H9 (cell line): ENCODE data around the gene ATP2C1. TPM values are rescaled to one million over a fixed set of nuclear protein-coding genes. Genes with fewer than 3 reads are reported as not detected.

ENCODE experiments used
- DNase-seq: peaks from one replicate; pipeline ENCODE4 v3.0.0-alpha.2; 2017
- H2AFZ ChIP-seq: one replicate; pipeline ENCODE4 v1.6.1; 2013; ENCODE audit warnings: mild to moderate bottlenecking, low read length, control low read depth, moderate library complexity
- H2AK5ac ChIP-seq: 2 replicates; pipeline ENCODE4 v1.6.1; 2013; ENCODE audit warnings: low read length, control low read depth, mixed read lengths; ENCODE audit not compliant: insufficient read length
- H2BK120ac ChIP-seq: one replicate; pipeline ENCODE4 v1.6.1; 2013; ENCODE audit warnings: low read depth, mild to moderate bottlenecking, low read length, control low read depth, inconsistent platforms; ENCODE audit not compliant: poor library complexity, severe bottlenecking
- H2BK12ac ChIP-seq: 2 replicates; pipeline ENCODE4 v1.6.1; 2013; ENCODE audit warnings: low read length, control low read depth, mixed read lengths, low read depth; ENCODE audit not compliant: insufficient read length
- H2BK15ac ChIP-seq: 2 replicates; pipeline ENCODE4 v1.6.1; 2013; ENCODE audit warnings: low read depth, low read length, control low read depth
- H2BK20ac ChIP-seq: one replicate; pipeline ENCODE4 v1.6.1; 2013; ENCODE audit warnings: low read depth, mild to moderate bottlenecking, low read length, control low read depth, inconsistent platforms; ENCODE audit not compliant: poor library complexity, severe bottlenecking
- H2BK5ac ChIP-seq: 2 replicates; pipeline ENCODE4 v1.6.1; 2013; ENCODE audit warnings: low read length, control low read depth, mixed read lengths; ENCODE audit not compliant: insufficient read length
- H3K14ac ChIP-seq: 2 replicates; pipeline ENCODE4 v1.6.1; 2013; ENCODE audit warnings: low read length, control low read depth; ENCODE audit not compliant: insufficient read depth
- H3K18ac ChIP-seq: 2 replicates; pipeline ENCODE4 v1.6.1; 2013; ENCODE audit warnings: low read depth, mild to moderate bottlenecking, mixed read lengths, low read length, control low read depth; ENCODE audit not compliant: insufficient read length
- H3K23ac ChIP-seq: 2 replicates; pipeline ENCODE4 v1.6.1; 2013; ENCODE audit warnings: low read length, control low read depth, mixed read lengths, low read depth; ENCODE audit not compliant: insufficient read length
- H3K23me2 ChIP-seq: 2 replicates; pipeline ENCODE4 v1.6.1; 2013; ENCODE audit warnings: low read depth, mild to moderate bottlenecking, mixed read lengths, low read length, control low read depth; ENCODE audit not compliant: insufficient read length, poor library complexity, severe bottlenecking
- H3K27ac ChIP-seq: 2 replicates; pipeline ENCODE4 v1.5.1; 2013; ENCODE audit warnings: low read length, control low read depth, mixed read lengths, low read depth; ENCODE audit not compliant: insufficient read length
- H3K27me3 ChIP-seq: 2 replicates; pipeline ENCODE4 v1.6.1; 2013; ENCODE audit warnings: low read length, control low read depth, inconsistent platforms; ENCODE audit not compliant: insufficient read depth
- H3K4ac ChIP-seq: 2 replicates; pipeline ENCODE4 v1.6.1; 2013; ENCODE audit warnings: low read depth, mild to moderate bottlenecking, control low read depth, inconsistent platforms, low read length, moderate library complexity
- H3K4me1 ChIP-seq: 2 replicates; pipeline ENCODE4 v1.6.1; 2013; ENCODE audit warnings: low read length, control low read depth, inconsistent platforms; ENCODE audit not compliant: insufficient read depth
- H3K4me2 ChIP-seq: 2 replicates; pipeline ENCODE4 v1.6.1; 2013; ENCODE audit warnings: low read length, control low read depth, mixed read lengths; ENCODE audit not compliant: insufficient read length, insufficient read depth
- H3K56ac ChIP-seq: 2 replicates; pipeline ENCODE4 v1.6.1; 2013; ENCODE audit warnings: low read depth, mild to moderate bottlenecking, mixed read lengths, low read length, control low read depth; ENCODE audit not compliant: insufficient read length
- H3K79me1 ChIP-seq: 2 replicates; pipeline ENCODE4 v1.6.1; 2013; ENCODE audit warnings: low read depth, mild to moderate bottlenecking, moderate library complexity, low read length, control low read depth, inconsistent platforms; ENCODE audit not compliant: insufficient read depth, poor library complexity, severe bottlenecking
- H3K79me2 ChIP-seq: 2 replicates; pipeline ENCODE4 v1.6.1; 2013; ENCODE audit warnings: low read length, control low read depth, inconsistent platforms; ENCODE audit not compliant: insufficient read depth
- H3K9ac ChIP-seq: 2 replicates; pipeline ENCODE4 v1.6.1; 2013; ENCODE audit warnings: low read length, control low read depth, mixed read lengths; ENCODE audit not compliant: insufficient read length; ENCODE audit errors: extremely low read depth
- H3K9me3 ChIP-seq: one replicate; pipeline ENCODE4 v1.6.1; 2013; ENCODE audit warnings: low read depth, low read length, inconsistent platforms; ENCODE audit not compliant: control insufficient read depth
- H3T11ph ChIP-seq: one replicate; pipeline ENCODE4 v1.6.1; 2013; ENCODE audit warnings: mild to moderate bottlenecking, low read length, control low read depth, inconsistent platforms
- H4K20me1 ChIP-seq: one replicate; pipeline ENCODE4 v1.6.1; 2013; ENCODE audit not compliant: control insufficient read depth, insufficient read length, insufficient read depth
- H4K5ac ChIP-seq: 2 replicates; pipeline ENCODE4 v1.6.1; 2013; ENCODE audit warnings: low read depth, mild to moderate bottlenecking, mixed read lengths, low read length, control low read depth; ENCODE audit not compliant: insufficient read length
- H4K8ac ChIP-seq: replicated peaks from 2 replicates; pipeline ENCODE4 v1.6.1; 2013; ENCODE audit warnings: low read length, control low read depth, mixed read lengths, low read depth; ENCODE audit not compliant: insufficient read length
- H4K91ac ChIP-seq: 2 replicates; pipeline ENCODE4 v1.6.1; 2013; ENCODE audit warnings: low read depth, mild to moderate bottlenecking, moderate library complexity, mixed read lengths, low read length, control low read depth; ENCODE audit not compliant: insufficient read length
- H3K27ac Mint-ChIP-seq, 3 experiments: 2 replicates in 2 of 3; 3 replicates in 1 of 3; pipeline ENCODE4 v1.8.0; 2020 to 2021; ENCODE audit warnings: mixed read lengths in 3 of 3, mild to moderate bottlenecking in 1 of 3, moderate library complexity in 1 of 3
- H3K27me3 Mint-ChIP-seq: 2 replicates; pipeline ENCODE4 v1.8.0; 2021; ENCODE audit warnings: low read depth, mild to moderate bottlenecking, moderate library complexity, mixed read lengths
- H3K36me3 Mint-ChIP-seq, 3 experiments: 2 replicates in 2 of 3; 3 replicates in 1 of 3; pipeline ENCODE4 v1.8.0; 2020 to 2021; ENCODE audit warnings: low read depth in 3 of 3, mixed read lengths in 3 of 3; ENCODE audit not compliant: insufficient read depth in 1 of 3
- H3K4me1 Mint-ChIP-seq, 2 experiments: 2 replicates each; pipeline ENCODE4 v1.8.0; 2020; ENCODE audit warnings: mixed read lengths in 2 of 2
- H3K4me3 Mint-ChIP-seq, 2 experiments: 2 replicates in 1 of 2; 3 replicates in 1 of 2; pipeline ENCODE4 v1.8.0; 2020 to 2021; ENCODE audit warnings: mild to moderate bottlenecking in 2 of 2, mixed read lengths in 2 of 2, moderate library complexity in 1 of 2
- H3K9me3 Mint-ChIP-seq, 2 experiments: 2 replicates in 1 of 2; 3 replicates in 1 of 2; pipeline ENCODE4 v1.8.0; 2020; ENCODE audit warnings: mild to moderate bottlenecking in 2 of 2, mixed read lengths in 2 of 2, moderate library complexity in 1 of 2
- total RNA-seq: library from RNA; stranded (reverse); gene quantifications from 2 replicates; pipeline ENCODE4 v1.2.1, GENCODE V29; 2021
- TF ChIP-seq, protein P1 (sequence below): fragments of 200-600 bp; sonication (generic); conservative IDR thresholded peaks from 3 replicates; pipeline ENCODE4 v1.8.0; 2021; ENCODE audit warnings: antibody characterized with exemption, mild to moderate bottlenecking

ATP2C1 gene
- total RNA-seq, 1 experiment from 2014 or later: 65.5 TPM

DNA sequence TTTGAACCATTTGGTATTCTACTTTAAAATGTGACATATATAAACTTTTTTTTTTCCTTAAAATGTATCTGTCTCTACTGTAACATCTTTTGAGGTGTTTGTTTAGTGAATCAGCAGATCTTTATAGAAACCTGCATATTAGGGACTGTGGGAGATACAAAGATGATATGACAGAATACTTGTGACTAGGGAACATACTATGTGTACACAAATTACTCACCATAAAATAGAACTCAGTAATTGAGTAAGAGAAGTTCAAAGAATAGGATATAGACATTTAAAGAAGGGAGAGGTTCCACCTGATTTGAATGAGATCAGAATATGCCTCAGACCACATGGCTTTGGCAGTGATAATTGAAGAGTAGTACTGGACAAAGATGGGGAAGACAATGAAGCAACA lies 47.9 kb downstream of the ATP2C1 start:
- Histone ChIP-seq H3K9me3 (no peaks in the 10 kb centered on the region), H3T11ph (no peak overlapping the region), H3K27me3 (no peaks in the 10 kb centered on the region; the same call in 1 of the 2 replicates), H4K20me1 (no peaks in the 10 kb centered on the region), H4K8ac (no peak overlapping the region), H3K23me2 (no peaks in the 10 kb centered on the region), H2BK12ac (no peak overlapping the region), H3K4me1 (no peaks in the 10 kb centered on the region), H4K5ac (no peak overlapping the region), H3K14ac (no peak overlapping the region), H2AFZ (no peak overlapping the region), H2BK120ac (no peak overlapping the region), H3K79me1 (no peaks in the 10 kb centered on the region), H3K23ac (no peak overlapping the region), H2AK5ac (no peak overlapping the region), H3K9ac (no peak overlapping the region), H3K56ac (no peak overlapping the region), H2BK5ac (no peak overlapping the region), H2BK20ac (no peak overlapping the region), H3K4ac (no peak overlapping the region), H3K4me2 (no peak overlapping the region), H4K91ac (no peak overlapping the region), H3K27ac (no peak overlapping the region), H2BK15ac (no peak overlapping the region), H3K18ac (no peak overlapping the region), H3K79me2 (no peaks in the 10 kb centered on the region)
- H3K27ac Mint-ChIP-seq: no peak overlapping the region
- H3K36me3 Mint-ChIP-seq: peaks cover 26 to 37% (median 36%) of the 10 kb centered on the region in 3 experiments; a peak in 6 of 7 replicates
- H3K9me3 Mint-ChIP-seq: no peaks in the 10 kb centered on the region
- H3K4me1 Mint-ChIP-seq: no peaks in the 10 kb centered on the region
- no peaks in the 10 kb centered on the region; the same call in 1 of the 2 replicates for H3K27me3 Mint-ChIP-seq
- TF ChIP-seq, protein P1, sequence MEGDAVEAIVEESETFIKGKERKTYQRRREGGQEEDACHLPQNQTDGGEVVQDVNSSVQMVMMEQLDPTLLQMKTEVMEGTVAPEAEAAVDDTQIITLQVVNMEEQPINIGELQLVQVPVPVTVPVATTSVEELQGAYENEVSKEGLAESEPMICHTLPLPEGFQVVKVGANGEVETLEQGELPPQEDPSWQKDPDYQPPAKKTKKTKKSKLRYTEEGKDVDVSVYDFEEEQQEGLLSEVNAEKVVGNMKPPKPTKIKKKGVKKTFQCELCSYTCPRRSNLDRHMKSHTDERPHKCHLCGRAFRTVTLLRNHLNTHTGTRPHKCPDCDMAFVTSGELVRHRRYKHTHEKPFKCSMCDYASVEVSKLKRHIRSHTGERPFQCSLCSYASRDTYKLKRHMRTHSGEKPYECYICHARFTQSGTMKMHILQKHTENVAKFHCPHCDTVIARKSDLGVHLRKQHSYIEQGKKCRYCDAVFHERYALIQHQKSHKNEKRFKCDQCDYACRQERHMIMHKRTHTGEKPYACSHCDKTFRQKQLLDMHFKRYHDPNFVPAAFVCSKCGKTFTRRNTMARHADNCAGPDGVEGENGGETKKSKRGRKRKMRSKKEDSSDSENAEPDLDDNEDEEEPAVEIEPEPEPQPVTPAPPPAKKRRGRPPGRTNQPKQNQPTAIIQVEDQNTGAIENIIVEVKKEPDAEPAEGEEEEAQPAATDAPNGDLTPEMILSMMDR: no peak
- no peak for DNase-seq
- no peak overlapping the region for H3K4me3 Mint-ChIP-seq
